Tibial nerve (tissue), 4 donors: ENCODE measurements around the gene DDX39A. TPM values are rescaled to one million over a fixed set of nuclear protein-coding genes. Genes with fewer than 3 reads are reported as not detected.
A peak's percentile ranks its signal among the peaks of the same experiment; 100 is the strongest.

ENCODE experiments used
- DNase-seq, 2 donors: peaks; one replicate each; pipeline ENCODE4 v3.0.0-alpha.2; 2019; ENCODE audit warnings: low spot score in 2 of 2
- H3K27ac ChIP-seq, 4 donors: fragments of 200-600 bp; sonication (generic) in 3 of 4; one replicate each; pipeline ENCODE4 v1.5.1; 2017 to 2019; ENCODE audit warnings: mild to moderate bottlenecking in 1 of 4
- H3K27me3 ChIP-seq, 2 donors: fragments of 200-600 bp; sonication (generic) in 1 of 2; one replicate each; pipeline versions ENCODE4 v1.5.1 to v1.6.0; 2017 to 2019
- H3K36me3 ChIP-seq, 3 donors: fragments of 200-600 bp; sonication (generic); one replicate each; pipeline ENCODE4 v1.5.1; 2018 to 2019
- H3K4me1 ChIP-seq, 4 donors: fragments of 200-600 bp; sonication (generic) in 3 of 4; one replicate each; pipeline ENCODE4 v1.5.1; 2017 to 2019
- H3K4me3 ChIP-seq, 4 donors: fragments of 200-600 bp; sonication (generic) in 3 of 4; one replicate each; pipeline ENCODE4 v1.5.1; 2017 to 2019; ENCODE audit warnings: mild to moderate bottlenecking in 1 of 4, moderate library complexity in 1 of 4
- H3K9me3 ChIP-seq, 4 donors: fragments of 200-600 bp; sonication (generic) in 3 of 4; one replicate each; pipeline ENCODE4 v1.5.1; 2017 to 2019
- EP300 ChIP-seq, 2 donors: sonication (generic); formaldehyde crosslinking; IDR thresholded peaks; one replicate each; pipeline ENCODE4 v1.6.1; 2017; ENCODE audit warnings: antibody characterized with exemption in 2 of 2, mild to moderate bottlenecking in 1 of 2
- POLR2A ChIP-seq, 2 donors: fragments of 450-650 bp; IDR thresholded peaks; one replicate each; pipeline ENCODE4 v1.6.1; 2017; ENCODE audit warnings: antibody characterized with exemption in 2 of 2, mild to moderate bottlenecking in 2 of 2, moderate library complexity in 2 of 2
- WGBS, 2 donors: methylation state at CpG; one replicate each; pipeline ENCODE4 v1.1.5; 2018; 5-methylcytosine and 5-hydroxymethylcytosine counted together
- total RNA-seq, 4 donors: library from RNA; depleted of rRNA; stranded (reverse); fragments of >200 nt; gene quantifications; one replicate each; pipeline ENCODE4 v1.1.0, GENCODE V29; 2016
- TF ChIP-seq, protein P1 (sequence below), 5 experiments: fragments of 200-600 bp in 3 of 5; fragments of 450-650 bp in 2 of 5; sonication (generic) in 3 of 5; IDR thresholded peaks; one replicate each; pipeline ENCODE4 v1.5.1; 2016 to 2019; ENCODE audit warnings: antibody characterized with exemption in 5 of 5, mild to moderate bottlenecking in 3 of 5, moderate library complexity in 2 of 5

Gene DDX39A
- total RNA-seq, 4 donors from 2014 or later: 60.7 to 136 (median 92.6) TPM

DNA sequence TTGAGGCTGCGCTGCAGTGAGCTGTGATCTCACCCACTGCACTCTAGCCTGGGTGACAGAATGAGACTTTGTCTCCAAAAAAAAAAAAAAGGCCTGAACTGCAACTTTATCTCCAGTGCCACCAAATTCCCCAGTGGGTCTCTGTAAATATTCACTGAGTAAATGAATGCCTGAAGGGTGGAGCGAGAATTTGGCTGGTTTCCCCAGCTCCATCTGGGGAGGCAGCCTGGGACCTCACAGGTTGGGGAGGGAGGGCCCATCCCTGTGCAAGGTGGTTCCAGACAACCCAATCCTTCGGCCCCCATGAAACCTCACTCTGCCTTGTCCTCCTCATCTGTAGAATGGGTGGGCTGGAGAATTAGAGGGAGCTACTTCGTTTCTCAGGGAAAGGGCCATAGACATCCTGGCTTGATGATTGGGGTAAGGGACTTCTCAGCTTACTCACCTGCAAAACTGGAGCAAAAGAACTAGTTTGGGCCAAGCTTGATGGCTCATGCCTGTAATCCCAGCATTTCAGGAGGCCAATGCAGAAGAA is 9.8 kb upstream of the DDX39A start:
- Histone ChIP-seq H3K36me3 (no peaks in the 10 kb centered on the region), H3K27ac (no peak overlapping the region), H3K4me1 (peaks cover 0 to 18% (median 7%) of the 10 kb centered on the region in 4 donors), H3K27me3 (no peaks in the 10 kb centered on the region), H3K9me3 (no peaks in the 10 kb centered on the region), H3K4me3 (no peak overlapping the region)
- 78 to 79% methylated on average over 4 of the region's 4 CpGs for WGBS, 2 donors
- no peak for DNase-seq
- TF ChIP-seq EP300 (IDR thresholded peaks at IDR 0.05) (no peak), POLR2A (IDR thresholded peaks at IDR 0.05) (no peak)
- TF ChIP-seq, protein P1, sequence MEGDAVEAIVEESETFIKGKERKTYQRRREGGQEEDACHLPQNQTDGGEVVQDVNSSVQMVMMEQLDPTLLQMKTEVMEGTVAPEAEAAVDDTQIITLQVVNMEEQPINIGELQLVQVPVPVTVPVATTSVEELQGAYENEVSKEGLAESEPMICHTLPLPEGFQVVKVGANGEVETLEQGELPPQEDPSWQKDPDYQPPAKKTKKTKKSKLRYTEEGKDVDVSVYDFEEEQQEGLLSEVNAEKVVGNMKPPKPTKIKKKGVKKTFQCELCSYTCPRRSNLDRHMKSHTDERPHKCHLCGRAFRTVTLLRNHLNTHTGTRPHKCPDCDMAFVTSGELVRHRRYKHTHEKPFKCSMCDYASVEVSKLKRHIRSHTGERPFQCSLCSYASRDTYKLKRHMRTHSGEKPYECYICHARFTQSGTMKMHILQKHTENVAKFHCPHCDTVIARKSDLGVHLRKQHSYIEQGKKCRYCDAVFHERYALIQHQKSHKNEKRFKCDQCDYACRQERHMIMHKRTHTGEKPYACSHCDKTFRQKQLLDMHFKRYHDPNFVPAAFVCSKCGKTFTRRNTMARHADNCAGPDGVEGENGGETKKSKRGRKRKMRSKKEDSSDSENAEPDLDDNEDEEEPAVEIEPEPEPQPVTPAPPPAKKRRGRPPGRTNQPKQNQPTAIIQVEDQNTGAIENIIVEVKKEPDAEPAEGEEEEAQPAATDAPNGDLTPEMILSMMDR (IDR thresholded peaks at IDR 0.05): no peak

GRCh38 chr19:14427461-14427860 is 8.3 kb upstream of the DDX39A start:
- WGBS, 2 donors: 41 to 48% methylated on average over 2 of the region's 2 CpGs
- DNase-seq: no peak
- TF ChIP-seq EP300 (IDR thresholded peaks at IDR 0.05) (no peak), POLR2A (IDR thresholded peaks at IDR 0.05) (no peak)
- TF ChIP-seq, protein P1 (IDR thresholded peaks at IDR 0.05): no peak

GRCh38 chr19:14425696-14426138 is 6.6 kb upstream of the DDX39A start:
- TF ChIP-seq POLR2A (IDR thresholded peaks at IDR 0.05): no peak
- no peak for TF ChIP-seq EP300 (IDR thresholded peaks at IDR 0.05)
- TF ChIP-seq, protein P1 (IDR thresholded peaks at IDR 0.05): no peak
- no peak for DNase-seq
- WGBS, 2 donors: 67 to 72% methylated on average over 7 of the region's 7 CpGs
- no peaks in the 10 kb centered on the region for H3K9me3 ChIP-seq
- no peaks in the 10 kb centered on the region for H3K36me3 ChIP-seq
- H3K27me3 ChIP-seq: no peaks in the 10 kb centered on the region
- H3K27ac ChIP-seq: no peak overlapping the region
- no peaks in the 10 kb centered on the region for H3K4me1 ChIP-seq
- no peak overlapping the region for H3K4me3 ChIP-seq

More at GRCh38 chr19:14427461-14427860, 8.3 kb upstream of the DDX39A start:
- Histone ChIP-seq H3K4me1 (peaks cover 0 to 10% (median 3%) of the 10 kb centered on the region in 4 donors), H3K9me3 (no peaks in the 10 kb centered on the region), H3K27ac (no peak overlapping the region), H3K4me3 (no peak overlapping the region), H3K36me3 (no peaks in the 10 kb centered on the region), H3K27me3 (no peaks in the 10 kb centered on the region)

- Histone ChIP-seq H3K36me3 (peaks cover 0 to 4% (median 0%) of the 10 kb centered on the region in 3 donors), H3K4me3 (peak overlapping the region; percentile 60 to 94 (median 84)), H3K9me3 (no peaks in the 10 kb centered on the region), H3K4me1 (peaks cover 0 to 50% (median 23%) of the 10 kb centered on the region in 4 donors), H3K27ac (peak overlapping the region; percentile 91 to 97 (median 94)), H3K27me3 (no peaks in the 10 kb centered on the region)
- TF ChIP-seq POLR2A (IDR thresholded peaks at IDR 0.05) (no peak), EP300 (IDR thresholded peaks at IDR 0.05) (no peak)
- TF ChIP-seq, protein P1 (IDR thresholded peaks at IDR 0.05): no peak
- WGBS, 2 donors: 0% methylated on average over 8 to 9 of the region's 23 CpGs
- no peak for DNase-seq
These were observed 360 bp downstream of the DDX39A start for GRCh38 chr19:14418856-14419105.

- Histone ChIP-seq H3K9me3 (no peaks in the 10 kb centered on the region), H3K27ac (peak overlapping the region in 2 of 4 donors; percentile 21 to 31), H3K36me3 (peaks cover 0 to 18% (median 11%) of the 10 kb centered on the region in 3 donors), H3K4me1 (peaks cover 0 to 70% (median 30%) of the 10 kb centered on the region in 4 donors), H3K4me3 (no peak overlapping the region), H3K27me3 (no peaks in the 10 kb centered on the region)
- TF ChIP-seq POLR2A (IDR thresholded peaks at IDR 0.05) (no peak), EP300 (IDR thresholded peaks at IDR 0.05) (no peak)
- TF ChIP-seq, protein P1 (IDR thresholded peaks at IDR 0.05): no peak
- no peak for DNase-seq
- 53 to 57% methylated on average over 6 of the region's 6 CpGs for WGBS, 2 donors
These were observed 2.3 kb downstream of the DDX39A start for GRCh38 chr19:14416817-14417231.
